ENCODE measurements around the gene SLC26A11.

Gene SLC26A11

DNA sequence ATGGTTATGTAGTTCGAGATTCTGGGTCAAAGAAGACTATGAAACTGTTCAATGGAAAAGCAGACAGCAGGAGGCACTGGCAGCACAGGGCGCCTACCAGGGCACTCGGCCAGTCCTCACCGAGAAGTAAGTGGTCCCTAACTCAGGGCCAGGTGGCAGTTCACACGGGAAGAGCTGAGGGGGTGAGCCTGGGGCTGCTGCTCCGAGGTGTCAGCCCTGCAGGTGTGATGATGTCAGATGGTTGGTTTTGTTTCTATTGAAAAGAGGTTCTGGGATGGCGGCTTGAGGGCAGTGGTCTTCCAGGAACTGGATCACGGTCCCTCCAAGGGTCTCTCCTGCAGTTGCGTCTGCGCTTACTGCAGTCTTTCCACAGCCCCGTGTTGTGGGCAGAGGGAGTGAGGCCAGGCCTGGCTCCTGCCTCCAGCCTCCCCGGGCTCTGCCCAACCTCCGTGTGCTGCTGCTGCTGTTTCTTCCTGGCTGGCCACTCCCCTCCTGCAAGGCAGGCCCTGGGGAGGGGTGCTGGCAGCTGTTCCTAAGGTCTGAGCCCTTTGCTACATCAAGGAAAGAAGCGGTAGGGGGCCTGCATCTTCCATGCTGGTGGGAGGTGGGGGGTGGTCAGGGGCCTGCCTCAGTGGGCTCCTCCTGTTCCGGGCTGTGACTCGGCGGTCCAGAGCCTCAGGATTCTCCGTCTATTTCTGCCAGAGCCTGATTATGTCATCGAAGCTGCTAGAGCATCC, 63.1 kb downstream of the SLC26A11 start:
- Histone ChIP-seq H3K27me3 (ENCODE audit: low read length) (no peaks in the 10 kb centered on the region), H3F3A (ENCODE audit: insufficient read depth) (no peaks in the 10 kb centered on the region), H2AFZ (ENCODE audit: low read depth, low read length, severe bottlenecking) (no peak overlapping the region), H3K36me3 (ENCODE audit: low read length) (no peaks in the 10 kb centered on the region), H3K9ac (ENCODE audit: low read length) (no peak overlapping the region), H3K79me2 (ENCODE audit: insufficient read depth, low read length) (no peaks in the 10 kb centered on the region), H3K4me3 (ENCODE audit: insufficient read depth, low read length, poor library complexity, severe bottlenecking) (no peak overlapping the region), H3K4me2 (ENCODE audit: low read depth, low read length, poor library complexity, severe bottlenecking) (no peak overlapping the region), H3K27ac (ENCODE audit: low read depth, low read length) (no peak overlapping the region), H3K9me2 (replicated peaks; ENCODE audit: insufficient read depth, low read length) (no peaks in the 10 kb centered on the region), H4K20me1 (ENCODE audit: low read depth, low read length) (no peaks in the 10 kb centered on the region), H3K9me3 (ENCODE audit: insufficient read depth, low read length) (no peaks in the 10 kb centered on the region)
- no peak for TF ChIP-seq EZH2phosphoT487 (conservative IDR thresholded peaks at IDR 0.05; ENCODE audit: low read length)
- TF ChIP-seq, protein P1, sequence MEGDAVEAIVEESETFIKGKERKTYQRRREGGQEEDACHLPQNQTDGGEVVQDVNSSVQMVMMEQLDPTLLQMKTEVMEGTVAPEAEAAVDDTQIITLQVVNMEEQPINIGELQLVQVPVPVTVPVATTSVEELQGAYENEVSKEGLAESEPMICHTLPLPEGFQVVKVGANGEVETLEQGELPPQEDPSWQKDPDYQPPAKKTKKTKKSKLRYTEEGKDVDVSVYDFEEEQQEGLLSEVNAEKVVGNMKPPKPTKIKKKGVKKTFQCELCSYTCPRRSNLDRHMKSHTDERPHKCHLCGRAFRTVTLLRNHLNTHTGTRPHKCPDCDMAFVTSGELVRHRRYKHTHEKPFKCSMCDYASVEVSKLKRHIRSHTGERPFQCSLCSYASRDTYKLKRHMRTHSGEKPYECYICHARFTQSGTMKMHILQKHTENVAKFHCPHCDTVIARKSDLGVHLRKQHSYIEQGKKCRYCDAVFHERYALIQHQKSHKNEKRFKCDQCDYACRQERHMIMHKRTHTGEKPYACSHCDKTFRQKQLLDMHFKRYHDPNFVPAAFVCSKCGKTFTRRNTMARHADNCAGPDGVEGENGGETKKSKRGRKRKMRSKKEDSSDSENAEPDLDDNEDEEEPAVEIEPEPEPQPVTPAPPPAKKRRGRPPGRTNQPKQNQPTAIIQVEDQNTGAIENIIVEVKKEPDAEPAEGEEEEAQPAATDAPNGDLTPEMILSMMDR (IDR thresholded peaks at IDR 0.05; ENCODE audit: insufficient read depth, low read length, poor library complexity, severe bottlenecking), result no peak

DNA sequence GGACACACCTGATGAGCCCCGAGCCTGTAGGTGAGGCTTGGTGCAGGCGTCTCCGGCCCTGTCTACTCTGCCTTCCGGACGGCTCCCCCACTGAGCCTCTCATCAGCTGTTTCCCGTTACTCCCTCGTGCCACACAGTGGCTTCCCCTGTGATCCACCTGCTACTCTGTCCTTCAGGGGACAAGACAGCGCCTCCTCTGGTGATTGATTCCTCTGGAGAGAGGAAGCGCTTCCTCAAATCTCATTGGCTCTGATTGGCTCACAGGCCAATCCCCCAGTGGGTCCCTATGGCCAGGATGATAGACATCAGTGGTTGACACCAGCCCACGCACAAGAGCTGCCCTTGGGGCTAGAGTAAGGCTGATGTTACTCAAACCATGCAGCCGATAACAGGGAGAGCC, 64.4 kb downstream of the SLC26A11 start:
- TF ChIP-seq, protein P1 (IDR thresholded peaks at IDR 0.05; ENCODE audit: insufficient read depth, low read length, poor library complexity, severe bottlenecking), result no peak
- no peak for TF ChIP-seq EZH2phosphoT487 (conservative IDR thresholded peaks at IDR 0.05; ENCODE audit: low read length)
- Histone ChIP-seq H4K20me1 (ENCODE audit: low read depth, low read length) (no peaks in the 10 kb centered on the region), H3K27ac (ENCODE audit: low read depth, low read length) (no peak overlapping the region), H3K27me3 (ENCODE audit: low read length) (no peaks in the 10 kb centered on the region), H3K9ac (ENCODE audit: low read length) (no peak overlapping the region), H3K9me2 (replicated peaks; ENCODE audit: insufficient read depth, low read length) (no peaks in the 10 kb centered on the region), H3K4me3 (ENCODE audit: insufficient read depth, low read length, poor library complexity, severe bottlenecking) (no peak overlapping the region), H3K36me3 (ENCODE audit: low read length) (no peaks in the 10 kb centered on the region), H3K79me2 (ENCODE audit: insufficient read depth, low read length) (no peaks in the 10 kb centered on the region), H3K9me3 (ENCODE audit: insufficient read depth, low read length) (no peaks in the 10 kb centered on the region), H3F3A (ENCODE audit: insufficient read depth) (no peaks in the 10 kb centered on the region), H2AFZ (ENCODE audit: low read depth, low read length, severe bottlenecking) (no peak overlapping the region), H3K4me2 (ENCODE audit: low read depth, low read length, poor library complexity, severe bottlenecking) (no peak overlapping the region)

GRCh38 chr17:80285237-80285920, 65.2 kb downstream of the SLC26A11 start:
- Histone ChIP-seq H3K9ac (ENCODE audit: low read length) (no peak overlapping the region), H3K9me2 (replicated peaks; ENCODE audit: insufficient read depth, low read length) (no peaks in the 10 kb centered on the region), H2AFZ (ENCODE audit: low read depth, low read length, severe bottlenecking) (no peak overlapping the region), H4K20me1 (ENCODE audit: low read depth, low read length) (no peaks in the 10 kb centered on the region), H3F3A (ENCODE audit: insufficient read depth) (no peaks in the 10 kb centered on the region), H3K4me2 (ENCODE audit: low read depth, low read length, poor library complexity, severe bottlenecking) (no peak overlapping the region), H3K27me3 (ENCODE audit: low read length) (no peaks in the 10 kb centered on the region), H3K9me3 (ENCODE audit: insufficient read depth, low read length) (no peaks in the 10 kb centered on the region), H3K36me3 (ENCODE audit: low read length) (no peaks in the 10 kb centered on the region), H3K4me3 (ENCODE audit: insufficient read depth, low read length, poor library complexity, severe bottlenecking) (no peak overlapping the region), H3K79me2 (ENCODE audit: insufficient read depth, low read length) (no peaks in the 10 kb centered on the region), H3K27ac (ENCODE audit: low read depth, low read length) (no peak overlapping the region)
- TF ChIP-seq EZH2phosphoT487 (conservative IDR thresholded peaks at IDR 0.05; ENCODE audit: low read length), result no peak
- TF ChIP-seq, protein P1 (IDR thresholded peaks at IDR 0.05; ENCODE audit: insufficient read depth, low read length, poor library complexity, severe bottlenecking), result no peak
